SU-DHL-6 (cell line): ENCODE data around the gene NUMB.

ENCODE experiments used
- H2AFZ ChIP-seq: fragments of 200-600 bp; sonication (generic); 2 replicates; pipeline ENCODE4 v1.6.1; 2014; ENCODE audit warnings: low read depth, mild to moderate bottlenecking, moderate library complexity, mixed read lengths, antibody characterized with exemption, low read length; ENCODE audit not compliant: severe bottlenecking
- H3F3A ChIP-seq: fragments of 200-600 bp; shearing (Covaris generic); 2 replicates; pipeline ENCODE4 v1.6.0; 2016; ENCODE audit warnings: antibody characterized with exemption, mild to moderate bottlenecking; ENCODE audit not compliant: insufficient read depth
- H3K27ac ChIP-seq: fragments of 200-600 bp; sonication (generic); 2 replicates; pipeline ENCODE4 v1.5.1; 2016; ENCODE audit warnings: low read depth, mild to moderate bottlenecking, low read length, moderate library complexity, mixed read lengths
- H3K27me3 ChIP-seq: fragments of 200-600 bp; sonication (generic), shearing (Covaris generic); 2 replicates; pipeline ENCODE4 v1.6.0; 2014; ENCODE audit warnings: mild to moderate bottlenecking, low read length
- H3K36me3 ChIP-seq: fragments of 200-600 bp; sonication (generic); 2 replicates; pipeline ENCODE4 v1.6.1; 2014; ENCODE audit warnings: mild to moderate bottlenecking, low read length, mixed read lengths
- H3K4me2 ChIP-seq: fragments of 300-600, 200-600 bp; shearing (Covaris generic), sonication (generic); 2 replicates; pipeline ENCODE4 v1.6.0; 2014; ENCODE audit warnings: low read length, low read depth, mild to moderate bottlenecking; ENCODE audit not compliant: poor library complexity, severe bottlenecking
- H3K4me3 ChIP-seq: fragments of 200-600 bp; sonication (generic); 2 replicates; pipeline ENCODE4 v1.5.1; 2014; ENCODE audit warnings: antibody characterized with exemption, low read length, mild to moderate bottlenecking, mixed read lengths; ENCODE audit not compliant: insufficient read depth, poor library complexity, severe bottlenecking
- H3K79me2 ChIP-seq: fragments of 200-600 bp; sonication (generic); 2 replicates; pipeline ENCODE4 v1.6.1; 2014; ENCODE audit warnings: mild to moderate bottlenecking, low read length, moderate library complexity; ENCODE audit not compliant: insufficient read depth
- H3K9ac ChIP-seq: fragments of 200-600 bp; sonication (generic); 2 replicates; pipeline ENCODE4 v1.7.0; 2014; ENCODE audit warnings: mild to moderate bottlenecking, low read length
- H3K9me2 ChIP-seq: fragments of 200-600 bp; sonication (generic); replicated peaks from 2 replicates; pipeline ENCODE4 v1.6.1; 2014; ENCODE audit warnings: low read length; ENCODE audit not compliant: insufficient read depth
- H3K9me3 ChIP-seq: fragments of 200-600 bp; sonication (generic); 2 replicates; pipeline ENCODE4 v1.6.1; 2014; ENCODE audit warnings: low read length, mixed read lengths; ENCODE audit not compliant: insufficient read depth
- H4K20me1 ChIP-seq: fragments of 200-600 bp; sonication (generic); 2 replicates; pipeline ENCODE4 v1.6.1; 2014; ENCODE audit warnings: low read depth, mild to moderate bottlenecking, antibody characterized with exemption, low read length, moderate library complexity, mixed read lengths
- CTCF ChIP-seq: fragments of 200-600 bp; sonication (generic); IDR thresholded peaks from one replicate; pipeline ENCODE4 v1.5.1; 2017; ENCODE audit warnings: antibody characterized with exemption, mild to moderate bottlenecking, low read length, moderate library complexity; ENCODE audit not compliant: insufficient read depth, poor library complexity, severe bottlenecking
- EZH2phosphoT487 ChIP-seq: fragments of 200-600 bp; sonication (generic), shearing (Covaris generic); conservative IDR thresholded peaks from 2 replicates; pipeline ENCODE4 v1.6.1; 2018; ENCODE audit warnings: mild to moderate bottlenecking, antibody characterized with exemption, low read length, moderate library complexity, mixed read lengths

NUMB gene

DNA sequence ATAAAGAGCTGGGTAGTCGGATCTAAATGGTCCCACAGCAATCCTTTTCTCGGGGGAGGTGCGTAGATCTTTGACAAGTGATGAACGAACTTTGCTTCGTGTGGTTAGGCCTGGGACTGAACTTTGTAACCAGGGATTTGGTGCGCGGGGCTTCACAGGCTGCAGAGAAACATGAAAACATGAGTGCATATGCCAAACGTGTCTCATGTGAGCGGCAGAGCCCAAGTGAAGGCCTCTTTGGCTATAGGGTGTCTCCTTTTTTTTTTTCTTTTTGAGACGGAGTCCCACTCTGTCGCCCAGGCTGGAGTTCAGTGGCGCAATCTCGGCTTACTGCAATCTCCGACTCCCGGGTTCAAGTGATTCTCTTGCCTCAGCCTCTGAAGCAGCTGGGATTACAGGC, 20.3 kb upstream of the NUMB start:
- TF ChIP-seq CTCF: no peak
- TF ChIP-seq EZH2phosphoT487: no peak
- Histone ChIP-seq H3K36me3 (no peaks in the 10 kb centered on the region), H2AFZ (no peak overlapping the region), H3K9me3 (no peaks in the 10 kb centered on the region), H3K27ac (no peak overlapping the region), H3K27me3 (no peaks in the 10 kb centered on the region), H3F3A (no peaks in the 10 kb centered on the region), H4K20me1 (no peaks in the 10 kb centered on the region), H3K4me2 (no peak overlapping the region), H3K4me3 (no peak overlapping the region), H3K9me2 (no peaks in the 10 kb centered on the region), H3K9ac (no peak overlapping the region), H3K79me2 (no peaks in the 10 kb centered on the region)

DNA sequence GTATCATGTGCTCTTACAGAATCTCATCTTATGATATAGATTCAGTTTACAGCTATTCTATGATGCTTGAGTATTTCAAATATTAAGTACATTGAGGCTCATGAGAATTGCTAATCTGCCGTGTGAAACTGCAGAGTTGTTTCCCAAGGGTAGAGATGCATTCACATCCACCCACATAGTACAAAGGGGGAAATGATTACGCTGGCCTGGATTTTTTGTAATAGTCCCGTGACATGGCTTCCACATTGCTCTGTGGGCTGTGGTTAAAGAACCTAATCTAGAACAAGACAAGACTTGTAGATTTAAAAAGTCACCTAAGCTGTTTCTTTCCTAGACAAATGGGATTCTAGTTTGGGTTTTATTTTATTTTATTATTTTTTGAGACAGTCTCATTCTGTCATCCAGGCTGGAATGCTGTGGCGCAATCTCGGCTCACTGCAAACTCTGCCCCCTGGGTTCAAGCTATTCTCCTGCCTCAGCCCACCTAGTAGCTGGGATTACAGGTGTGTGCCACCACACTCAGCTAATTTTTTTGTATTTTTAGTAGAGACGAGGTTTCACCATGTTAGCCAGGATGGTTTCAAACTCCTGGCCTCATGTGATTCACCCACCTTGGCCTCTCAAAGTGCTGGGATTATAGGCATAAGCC, 19.4 kb upstream of the NUMB start:
- Histone ChIP-seq H3K27ac (no peak overlapping the region), H3K9ac (no peak overlapping the region), H3K4me2 (no peak overlapping the region), H3K36me3 (no peaks in the 10 kb centered on the region), H3K9me2 (no peaks in the 10 kb centered on the region), H4K20me1 (no peaks in the 10 kb centered on the region), H3K4me3 (no peak overlapping the region), H2AFZ (no peak overlapping the region), H3K9me3 (no peaks in the 10 kb centered on the region), H3F3A (no peaks in the 10 kb centered on the region), H3K79me2 (no peaks in the 10 kb centered on the region), H3K27me3 (no peaks in the 10 kb centered on the region)
- TF ChIP-seq EZH2phosphoT487: no peak
- no peak for TF ChIP-seq CTCF

DNA sequence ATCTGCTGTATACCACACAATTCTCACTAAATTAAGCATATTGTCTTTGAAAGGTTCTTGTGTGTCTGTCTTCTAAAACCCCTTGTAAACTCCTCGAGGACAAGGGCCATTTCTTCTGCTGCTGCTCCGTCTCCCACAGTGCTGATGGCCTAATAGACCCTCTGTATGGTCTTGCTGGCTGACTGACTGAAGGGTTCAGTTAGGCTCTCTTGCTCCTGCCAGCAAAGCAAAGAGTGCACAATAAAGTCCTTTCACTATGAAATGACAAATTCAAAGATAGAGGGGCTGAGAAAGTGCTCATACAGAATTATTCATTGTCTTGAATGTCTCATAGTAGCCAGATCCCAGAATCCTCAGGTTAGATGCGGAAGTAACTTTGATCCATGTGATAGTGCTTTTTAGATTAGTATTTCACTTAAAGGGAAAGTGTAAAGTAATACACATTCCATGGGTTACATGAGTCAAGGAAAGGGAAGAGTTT, 18.1 kb upstream of the NUMB start:
- Histone ChIP-seq H3K27ac (no peak overlapping the region), H3F3A (no peaks in the 10 kb centered on the region), H3K27me3 (no peaks in the 10 kb centered on the region), H3K9me3 (no peaks in the 10 kb centered on the region), H3K79me2 (no peaks in the 10 kb centered on the region), H3K36me3 (no peaks in the 10 kb centered on the region), H2AFZ (no peak overlapping the region), H3K4me3 (no peak overlapping the region), H3K4me2 (no peak overlapping the region), H3K9me2 (no peaks in the 10 kb centered on the region), H3K9ac (no peak overlapping the region), H4K20me1 (no peaks in the 10 kb centered on the region)
- TF ChIP-seq CTCF (no peak), EZH2phosphoT487 (no peak)
